Aorta (tissue), 5 donors: ENCODE results near the gene ITPK1. TPM values are rescaled to one million over a fixed set of nuclear protein-coding genes. Genes with fewer than 3 reads are reported as not detected.

Experiments used
- ATAC-seq: fragments of 200-7000 bp; cut with Tn5 transposase; one replicate; pipeline ENCODE4 v1.9.1; 2022; ENCODE audit warnings: moderate library complexity; ENCODE audit not compliant: low FRiP score
- DNase-seq, 2 donors: peaks; one replicate each; pipeline ENCODE4 v3.0.0-alpha.2; 2020
- H3K27ac ChIP-seq, 2 donors: one replicate each; pipeline ENCODE4 v1.5.1; 2013; ENCODE audit warnings: low read length in 2 of 2, mild to moderate bottlenecking in 2 of 2, moderate library complexity in 2 of 2, control low read depth in 1 of 2, inconsistent platforms in 1 of 2, low read depth in 1 of 2
- H3K27me3 ChIP-seq, 2 donors: one replicate each; pipeline ENCODE4 v1.6.1; 2013; ENCODE audit warnings: control low read depth in 1 of 2, low read length in 1 of 2, mild to moderate bottlenecking in 1 of 2, moderate library complexity in 1 of 2; ENCODE audit not compliant: insufficient read depth in 2 of 2, control insufficient read depth in 1 of 2
- H3K36me3 ChIP-seq, 2 donors: one replicate each; pipeline ENCODE4 v1.6.1; 2013; ENCODE audit warnings: control low read depth in 1 of 2, low read length in 1 of 2, mild to moderate bottlenecking in 1 of 2; ENCODE audit not compliant: insufficient read depth in 2 of 2, control insufficient read depth in 1 of 2
- H3K4me1 ChIP-seq, 2 donors: one replicate each; pipeline ENCODE4 v1.6.1; 2013; ENCODE audit warnings: low read length in 2 of 2, control low read depth in 1 of 2, mild to moderate bottlenecking in 1 of 2, moderate library complexity in 1 of 2; ENCODE audit not compliant: insufficient read depth in 2 of 2, control insufficient read depth in 1 of 2
- H3K4me3 ChIP-seq, 2 donors: one replicate each; pipeline ENCODE4 v1.5.1; 2013; ENCODE audit warnings: low read length in 2 of 2, control low read depth in 1 of 2, mild to moderate bottlenecking in 1 of 2
- H3K9me3 ChIP-seq: one replicate; pipeline ENCODE4 v1.6.1; 2013; ENCODE audit warnings: mild to moderate bottlenecking, low read length; ENCODE audit not compliant: control insufficient read depth
- WGBS, 2 donors: extraction: QIAGEN DNeasy Blood & Tissue Kit; methylation state at CpG; one replicate each; pipeline ENCODE4 v1.1.7; 2013; 5-methylcytosine and 5-hydroxymethylcytosine counted together
- intact Hi-C, 2 donors: fragments of 100-400 bp; cut with DNase I; formaldehyde crosslinking; loops; one replicate each; pipeline versions ENCODE4 v1.14.2 to v1.15.0; 2022
- polyA plus RNA-seq, 2 donors: library from polyadenylated mRNA; stranded (reverse); fragments of 200-250 nt; gene quantifications; one replicate each; pipeline ENCODE4 v1.2.3, GENCODE V29; 2013
- total RNA-seq, 2 donors: library from RNA; stranded (reverse); fragmentation: NEBNext Ultra II Directional; extraction: Animal tissue kit (Norgen Biotek cat#: 25700); gene quantifications; one replicate each; pipeline ENCODE4 v1.2.1, GENCODE V29; 2021
- donor health status: healthy with polysubstance abuse.
- donor health status: Bipolar disorder and iron deficiency.
- donor health status: DM: no; HTN: no; CAD: no.
- donor health status: DM: no; HTN: no; CAD: no.
- donor health status: DM: yes; HTN: yes; CAD: no.

Gene ITPK1
- total and polyA plus RNA-seq, 4 donors: 39.7 to 69.5 (median 54.2) TPM

GRCh38 chr14:92932448-92933395 is 183.0 kb downstream of the ITPK1 start:
- Histone ChIP-seq H3K27ac (no peak overlapping the region), H3K27me3 (no peaks in the 10 kb centered on the region), H3K9me3 (no peaks in the 10 kb centered on the region), H3K36me3 (peaks cover 0 to 1% of the 10 kb centered on the region in 2 donors), H3K4me3 (no peak overlapping the region), H3K4me1 (no peaks in the 10 kb centered on the region)
- no peak for ATAC-seq
- no peak for DNase-seq
- WGBS, 2 donors: 88% methylated on average over 35 of the region's 35 CpGs
- intact Hi-C loops: no loop called here

GRCh38 chr14:92931681-92932447 is 183.9 kb downstream of the ITPK1 start:
- Histone ChIP-seq H3K27ac (no peak overlapping the region), H3K9me3 (no peaks in the 10 kb centered on the region), H3K4me3 (no peak overlapping the region), H3K4me1 (no peaks in the 10 kb centered on the region), H3K36me3 (peaks cover 0 to 1% of the 10 kb centered on the region in 2 donors), H3K27me3 (no peaks in the 10 kb centered on the region)
- whole genome bisulfite sequencing, 2 donors: 89 to 90% methylated on average over 18 of the region's 18 CpGs
- DNase-seq: no peak
- intact Hi-C loops: no loop called here
- ATAC-seq: no peak

GRCh38 chr14:92930737-92931602 is 184.8 kb downstream of the ITPK1 start:
- no peak overlapping the region for H3K4me3 ChIP-seq
- DNase-seq (no peak), ATAC-seq (no peak)
- H3K27ac ChIP-seq: no peak overlapping the region
- no peaks in the 10 kb centered on the region for H3K9me3 ChIP-seq
- no peaks in the 10 kb centered on the region for H3K4me1 ChIP-seq
- 56 to 59% methylated on average over 8 of the region's 8 CpGs for WGBS, 2 donors
- intact Hi-C loops: no loop called here
- H3K27me3 ChIP-seq: no peaks in the 10 kb centered on the region
- no peaks in the 10 kb centered on the region for H3K36me3 ChIP-seq

GRCh38 chr14:92929689-92930608 is 185.8 kb downstream of the ITPK1 start:
- H3K36me3 ChIP-seq: no peaks in the 10 kb centered on the region

GRCh38 chr14:92928961-92929688 is 186.6 kb downstream of the ITPK1 start:
- intact Hi-C loops: no loop called here
- DNase-seq: no peak
- Histone ChIP-seq H3K36me3 (no peaks in the 10 kb centered on the region), H3K9me3 (no peaks in the 10 kb centered on the region), H3K27me3 (peaks cover 0 to 2% of the 10 kb centered on the region in 2 donors), H3K4me1 (no peaks in the 10 kb centered on the region), H3K4me3 (no peak overlapping the region), H3K27ac (no peak overlapping the region)
- 81 to 86% methylated on average over 12 of the region's 12 CpGs for WGBS, 2 donors
- no peak for ATAC-seq

More at GRCh38 chr14:92929689-92930608, 185.8 kb downstream of the ITPK1 start:
- Histone ChIP-seq H3K27me3 (no peaks in the 10 kb centered on the region), H3K9me3 (no peaks in the 10 kb centered on the region), H3K27ac (no peak overlapping the region), H3K4me1 (no peaks in the 10 kb centered on the region), H3K4me3 (no peak overlapping the region)
- intact Hi-C loops: no loop called here
- DNase-seq (no peak), ATAC-seq (no peak)
- 84 to 89% methylated on average over 20 of the region's 20 CpGs for WGBS, 2 donors

GRCh38 chr14:92928258-92928629 is 187.5 kb downstream of the ITPK1 start:
- H3K27me3 ChIP-seq: peaks cover 0 to 2% of the 10 kb centered on the region in 2 donors
- H3K36me3 ChIP-seq: no peaks in the 10 kb centered on the region
- no peak overlapping the region for H3K4me3 ChIP-seq
- intact Hi-C loops: no loop called here
- no peak overlapping the region for H3K27ac ChIP-seq
- H3K4me1 ChIP-seq: no peaks in the 10 kb centered on the region
- no peaks in the 10 kb centered on the region for H3K9me3 ChIP-seq
- 72 to 86% methylated on average over 3 of the region's 3 CpGs for WGBS, 2 donors
- no peak for ATAC-seq
- DNase-seq: no peak

GRCh38 chr14:92927349-92928257 is 188.1 kb downstream of the ITPK1 start:
- no peak overlapping the region for H3K27ac ChIP-seq
- no peak for DNase-seq
- 76 to 79% methylated on average over 14 of the region's 14 CpGs for WGBS, 2 donors

More at GRCh38 chr14:92927349-92928257, 188.1 kb downstream of the ITPK1 start:
- no peak overlapping the region for H3K4me3 ChIP-seq
- H3K9me3 ChIP-seq: no peaks in the 10 kb centered on the region
- H3K4me1 ChIP-seq: no peaks in the 10 kb centered on the region
- H3K36me3 ChIP-seq: no peaks in the 10 kb centered on the region
- ATAC-seq: no peak
- intact Hi-C loops: no loop called here
- peaks cover 0 to 2% of the 10 kb centered on the region in 2 donors for H3K27me3 ChIP-seq
